GM19468 (cell line): Measurements from ENCODE around the gene PCDHGA9.
"Not testable (repeated sequence)": the region's sequence is repeated elsewhere in the genome, so short reads cannot be mapped to it uniquely, and the experiment has no call there.

Experiments
- ATAC-seq: cut with Tn5 transposase; IDR thresholded peaks from one replicate; pipeline ENCODE4 v1.9.1; 2021; ENCODE audit warnings: mild to moderate bottlenecking, moderate library complexity, moderate number of reproducible peaks; ENCODE audit not compliant: unreplicated experiment; ENCODE audit errors: extremely low read depth

PCDHGA9 gene

GRCh38 chr5:141411575-141411974 is 9.0 kb downstream of the PCDHGA9 start:
- ATAC-seq = no peak

GRCh38 chr5:141412854-141413539 is 10.4 kb downstream of the PCDHGA9 start, which contains the start of gene PCDHGA10:
PCDHGA10 (plus strand) TSS chr5:141412987; CDS start chr5:141413176, 189 bp downstream.
- ATAC-seq = peak; percentile 53

GRCh38 chr5:141413540-141414069 is 11.0 kb downstream of the PCDHGA9 start:
- no peak for ATAC-seq

- not testable (repeated sequence) for ATAC-seq
Observed at GRCh38 chr5:141414548-141415274, 12.1 kb downstream of the PCDHGA9 start.

GRCh38 chr5:141415275-141415618 is 12.7 kb downstream of the PCDHGA9 start:
- ATAC-seq = not testable (repeated sequence)

- ATAC-seq = peak; percentile 36
Observed at GRCh38 chr5:141417494-141418172, 15.1 kb downstream of the PCDHGA9 start, which contains the start of gene PCDHGB7. PCDHGB7 (plus strand) TSS chr5:141417677; CDS start chr5:141417860, 183 bp downstream.

- no peak for ATAC-seq
Observed at GRCh38 chr5:141419074-141419880, 16.7 kb downstream of the PCDHGA9 start.

GRCh38 chr5:141420855-141421488 is 18.4 kb downstream of the PCDHGA9 start, which contains the start of gene PCDHGA11:
PCDHGA11 (plus strand) TSS chr5:141421051; CDS start chr5:141421228, 177 bp downstream.
- ATAC-seq = no peak

- ATAC-seq = no peak
Observed at GRCh38 chr5:141421489-141421855, 18.9 kb downstream of the PCDHGA9 start.

- ATAC-seq = no peak
Observed at GRCh38 chr5:141422742-141423291, 20.2 kb downstream of the PCDHGA9 start.

- no peak for ATAC-seq
Observed at GRCh38 chr5:141427783-141428426, 25.3 kb downstream of the PCDHGA9 start.

GRCh38 chr5:141430332-141431113 is 27.9 kb downstream of the PCDHGA9 start, which contains the start of gene PCDHGA12:
PCDHGA12 (plus strand) TSS chr5:141430507; CDS start chr5:141430760, 253 bp downstream.
- ATAC-seq = peak; percentile 86

GRCh38 chr5:141431286-141431685 is 28.7 kb downstream of the PCDHGA9 start:
- ATAC-seq = no peak

- not testable (repeated sequence) for ATAC-seq
Observed at GRCh38 chr5:141432308-141432707, 29.7 kb downstream of the PCDHGA9 start.

- not testable (repeated sequence) for ATAC-seq
Observed at GRCh38 chr5:141432726-141433125, 30.1 kb downstream of the PCDHGA9 start.

- ATAC-seq = no peak
Observed at GRCh38 chr5:141434006-141434405, 31.4 kb downstream of the PCDHGA9 start.

GRCh38 chr5:141437221-141437620 is 34.6 kb downstream of the PCDHGA9 start:
- no peak for ATAC-seq
